ENCODE results near the gene RCN2. TPM values are rescaled to one million over a fixed set of nuclear protein-coding genes. Genes with fewer than 3 reads are reported as not detected.
A peak's percentile ranks its signal among the peaks of the same experiment; 100 is the strongest.

RCN2 gene
- total RNA-seq, 2 experiments from 2014 or later: 28.7 to 31.8 TPM

DNA sequence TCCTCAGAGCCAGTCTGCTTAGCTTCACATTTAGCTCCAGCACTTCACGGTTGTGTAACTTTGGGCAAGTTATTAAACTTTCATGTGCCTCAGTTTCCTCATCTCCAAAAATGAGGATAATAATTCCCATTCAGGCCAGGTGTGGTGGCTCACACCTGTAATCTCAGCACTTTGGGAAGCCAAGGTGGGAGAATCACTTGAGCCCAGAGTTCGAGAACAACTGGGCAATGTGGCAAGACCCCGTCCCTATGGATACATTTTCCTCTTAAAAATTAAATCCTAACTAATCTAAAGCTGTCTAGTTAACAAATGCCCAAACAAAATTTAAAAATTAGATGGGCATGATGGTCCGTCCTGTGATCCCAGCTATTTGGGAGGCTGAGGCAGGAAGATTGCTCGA lies 7.2 kb downstream of the RCN2 start:
- no peaks in the 10 kb centered on the region for H3K9me3 Mint-ChIP-seq (ENCODE audit: insufficient read depth)
- ATAC-seq: no peak
- no peak overlapping the region for H3K4me3 Mint-ChIP-seq
- H3K27me3 Mint-ChIP-seq (ENCODE audit: low read depth): no peaks in the 10 kb centered on the region
- no peak overlapping the region for H3K27ac Mint-ChIP-seq
- POLR2A ChIA-PET: interaction anchor here (1.0 kb wide), 1 partner anchor 9 kb away, joined by 3 read pairs; no protein-coding TSS in a partner anchor
- peaks cover 38% of the 10 kb centered on the region for H3K36me3 Mint-ChIP-seq (ENCODE audit: low read depth)
- no peak for DNase-seq
- CTCF ChIA-PET: interaction anchor here (1.1 to 2.0 kb wide), 2 partner anchors 85 to 605 kb away, joined by 4 to 5 read pairs; no protein-coding TSS in a partner anchor
- H3K4me1 Mint-ChIP-seq (ENCODE audit: low read depth): peaks cover 24% of the 10 kb centered on the region

DNA sequence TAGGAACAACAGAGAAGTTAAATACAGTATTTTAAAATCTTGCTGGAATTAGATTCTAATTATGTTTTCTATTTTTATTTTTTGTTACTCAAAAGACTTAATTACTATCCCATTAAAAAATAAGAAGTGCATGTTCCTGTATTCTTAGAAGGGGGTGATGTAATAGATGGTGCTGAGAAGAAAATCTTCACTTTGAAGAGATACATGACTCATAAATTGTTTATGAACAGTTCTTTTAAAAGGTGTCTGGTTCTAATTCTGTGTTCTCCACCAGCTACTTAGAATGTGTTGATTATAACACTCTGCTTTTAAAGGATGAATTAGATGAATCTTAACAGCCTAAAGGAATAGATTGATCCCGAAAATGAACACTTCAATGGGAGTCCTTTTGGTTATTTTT lies 8.2 kb downstream of the RCN2 start:
- Mint-ChIP-seq H3K4me3 (no peak overlapping the region), H3K27me3 (ENCODE audit: low read depth) (no peaks in the 10 kb centered on the region), H3K4me1 (ENCODE audit: low read depth) (peaks cover 23% of the 10 kb centered on the region), H3K36me3 (ENCODE audit: low read depth) (peaks cover 42% of the 10 kb centered on the region), H3K27ac (no peak overlapping the region), H3K9me3 (ENCODE audit: insufficient read depth) (no peaks in the 10 kb centered on the region)
- POLR2A ChIA-PET: interaction anchor here (1.0 kb wide), 1 partner anchor 8 kb away, joined by 3 read pairs; no protein-coding TSS in a partner anchor
- CTCF ChIA-PET: interaction anchor here (1.1 to 2.0 kb wide), 2 partner anchors 84 to 604 kb away, joined by 4 to 5 read pairs; no protein-coding TSS in a partner anchor
- DNase-seq: no peak
- no peak for ATAC-seq

DNA sequence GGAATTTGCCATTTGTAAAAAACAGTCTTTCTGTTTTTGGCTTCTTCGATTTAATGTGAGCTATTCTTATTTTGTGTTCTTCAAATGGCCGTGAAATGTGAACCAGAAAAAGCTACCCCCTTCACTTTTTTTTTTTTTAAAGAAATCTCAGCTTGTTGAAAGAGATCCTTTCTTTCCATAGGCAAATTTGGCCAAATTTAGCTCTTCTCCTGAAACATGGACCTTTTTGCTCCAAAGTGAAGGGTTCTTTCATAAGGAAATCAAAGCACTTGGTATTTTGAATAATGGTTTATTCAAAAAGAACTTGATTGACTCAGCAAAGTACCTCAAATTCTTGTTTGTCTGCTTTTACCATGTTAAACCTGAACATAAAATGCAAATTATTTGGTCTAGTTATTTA lies 10.1 kb downstream of the RCN2 start:
- no peak overlapping the region for H3K4me3 Mint-ChIP-seq
- H3K27ac Mint-ChIP-seq: no peak overlapping the region
- ATAC-seq (no peak), DNase-seq (no peak)
- CTCF ChIA-PET: interaction anchor here (0.7 to 2.6 kb wide), 12 partner anchors 9 to 757 kb away, joined by 3 to 21 read pairs (median 4); no protein-coding TSS in a partner anchor
- POLR2A ChIA-PET: interaction anchor here (0.6 to 1.2 kb wide), 2 partner anchors 80 to 480 kb away, joined by 3 to 4 read pairs; no protein-coding TSS in a partner anchor
- peaks cover 13% of the 10 kb centered on the region for H3K4me1 Mint-ChIP-seq (ENCODE audit: low read depth)
- no peaks in the 10 kb centered on the region for H3K9me3 Mint-ChIP-seq (ENCODE audit: insufficient read depth)
- H3K36me3 Mint-ChIP-seq (ENCODE audit: low read depth): peaks cover 40% of the 10 kb centered on the region
- H3K27me3 Mint-ChIP-seq (ENCODE audit: low read depth): no peaks in the 10 kb centered on the region

DNA sequence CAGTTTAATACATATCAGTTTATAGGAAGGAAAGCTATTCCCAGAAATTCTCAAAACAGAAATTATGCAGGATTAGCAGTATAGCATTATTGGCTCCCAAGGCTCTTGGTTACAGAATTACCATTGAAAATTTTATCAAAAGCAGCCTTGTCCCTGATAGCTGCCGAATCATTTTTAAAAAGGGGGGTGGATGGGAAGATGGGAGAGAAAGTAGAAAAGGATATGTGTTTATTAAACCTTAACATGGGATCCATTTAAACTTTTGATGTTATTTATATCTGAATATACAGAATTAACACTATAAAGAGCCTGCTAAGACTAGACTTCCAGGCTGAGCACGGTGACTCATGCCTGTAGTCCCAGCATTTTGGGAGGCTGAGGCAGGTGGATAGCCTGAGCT lies 10.8 kb downstream of the RCN2 start:
- Mint-ChIP-seq H3K4me3 (no peak overlapping the region), H3K27ac (no peak overlapping the region), H3K27me3 (ENCODE audit: low read depth) (no peaks in the 10 kb centered on the region), H3K4me1 (ENCODE audit: low read depth) (peaks cover 8% of the 10 kb centered on the region), H3K36me3 (ENCODE audit: low read depth) (peaks cover 41% of the 10 kb centered on the region), H3K9me3 (ENCODE audit: insufficient read depth) (no peaks in the 10 kb centered on the region)
- ATAC-seq (no peak), DNase-seq (no peak)
- CTCF ChIA-PET: interaction anchor here (0.8 to 2.6 kb wide), 8 partner anchors 9 to 758 kb away, joined by 3 to 21 read pairs (median 4); no protein-coding TSS in a partner anchor
- POLR2A ChIA-PET: interaction anchor here (1.2 kb wide), 1 partner anchor 479 kb away, joined by 4 read pairs; no protein-coding TSS in a partner anchor

DNA sequence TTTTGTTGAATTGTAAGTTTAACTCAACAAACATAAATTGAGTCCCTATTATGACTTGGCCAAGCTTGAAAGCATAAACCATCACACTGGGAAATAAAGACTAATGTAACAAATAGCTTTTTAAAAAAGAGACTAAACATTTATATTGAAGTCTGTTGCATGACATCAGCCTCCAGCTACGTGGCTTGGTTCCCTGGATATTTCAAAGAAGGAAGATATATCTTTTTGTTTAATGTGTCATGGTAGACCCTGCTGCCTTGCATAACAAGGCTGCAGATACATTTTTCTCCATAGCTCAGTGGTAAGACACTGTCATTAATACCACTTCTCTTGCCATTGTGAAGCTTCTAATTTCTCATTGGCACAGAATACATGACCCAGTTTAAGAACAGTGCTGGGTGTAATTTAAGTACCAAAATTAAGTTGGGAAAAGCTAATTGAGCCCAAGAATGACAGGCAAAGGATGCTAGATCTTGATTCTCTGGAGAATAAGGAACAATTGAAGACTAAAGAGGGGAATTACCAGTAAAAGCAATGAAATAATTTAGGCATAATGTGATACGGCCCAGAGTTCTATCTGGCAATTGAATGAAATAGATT lies 14.0 kb downstream of the RCN2 start:
- Mint-ChIP-seq H3K4me3 (no peak overlapping the region), H3K36me3 (ENCODE audit: low read depth) (peaks cover 51% of the 10 kb centered on the region), H3K4me1 (ENCODE audit: low read depth) (peaks cover 1% of the 10 kb centered on the region), H3K9me3 (ENCODE audit: insufficient read depth) (no peaks in the 10 kb centered on the region), H3K27me3 (ENCODE audit: low read depth) (no peaks in the 10 kb centered on the region), H3K27ac (no peak overlapping the region)
- DNase-seq (no peak), ATAC-seq (no peak)
- ChIA-PET POLR2A (no interaction called here), CTCF (interaction anchor here (0.8 to 5.1 kb wide), 5 partner anchors 11 to 85 kb away, joined by 4 to 21 read pairs (median 6); no protein-coding TSS in a partner anchor)

DNA sequence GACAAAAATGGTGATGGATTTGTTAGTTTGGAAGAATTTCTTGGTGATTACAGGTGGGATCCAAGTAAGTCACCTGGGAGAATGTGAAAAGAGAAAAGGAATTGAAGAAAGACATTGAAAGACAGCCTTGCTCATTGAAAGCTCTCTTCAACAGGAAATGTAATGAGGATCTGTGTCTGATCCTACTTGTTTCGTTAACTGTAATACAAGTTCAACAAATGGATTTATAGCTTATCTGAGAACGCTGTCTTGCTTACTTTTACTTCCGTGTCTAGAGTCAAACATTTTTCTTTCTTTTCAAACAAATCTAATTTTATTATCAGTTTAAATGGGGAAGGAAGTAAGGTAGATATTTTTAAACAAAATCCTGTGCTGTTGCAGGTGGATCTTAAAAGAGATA lies 15.9 kb downstream of the RCN2 start:
- H3K4me1 Mint-ChIP-seq (ENCODE audit: low read depth): peaks cover 15% of the 10 kb centered on the region
- ChIA-PET POLR2A (interaction anchor here (1.0 to 1.1 kb wide), 2 partner anchors 8 to 16 kb away, joined by 3 to 4 read pairs; partner anchors contain the start of gene RCN2), CTCF (interaction anchor here (1.0 to 5.1 kb wide), 5 partner anchors 14 to 76 kb away, joined by 3 to 21 read pairs (median 4); no protein-coding TSS in a partner anchor)
- H3K9me3 Mint-ChIP-seq (ENCODE audit: insufficient read depth): no peaks in the 10 kb centered on the region
- peaks cover 57% of the 10 kb centered on the region for H3K36me3 Mint-ChIP-seq (ENCODE audit: low read depth)
- DNase-seq (no peak), ATAC-seq (no peak)
- H3K4me3 Mint-ChIP-seq: no peak overlapping the region
- H3K27ac Mint-ChIP-seq: no peak overlapping the region
- H3K27me3 Mint-ChIP-seq (ENCODE audit: low read depth): no peaks in the 10 kb centered on the region

DNA sequence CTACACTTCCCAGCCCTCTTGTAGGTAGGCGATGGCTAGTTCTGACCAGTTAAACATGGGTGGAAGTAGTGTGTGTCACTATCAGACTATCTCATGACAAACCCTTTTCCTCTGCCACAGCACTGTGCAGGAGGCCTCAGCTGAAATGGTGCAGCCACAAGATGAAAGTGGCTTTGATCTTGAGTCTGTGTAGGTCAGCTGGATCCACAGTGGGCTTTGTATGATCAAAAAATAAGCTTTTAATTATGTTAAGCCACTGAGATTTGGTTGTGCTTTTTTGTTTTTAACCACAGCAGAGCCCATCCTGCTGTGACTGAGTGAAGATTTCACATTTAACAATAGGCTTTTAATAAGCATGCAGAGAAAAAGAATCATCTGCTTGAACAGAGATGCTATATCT lies 19.7 kb downstream of the RCN2 start:
- POLR2A ChIA-PET: interaction anchor here (0.7 kb wide), 1 partner anchor 47 kb away, joined by 3 read pairs; no protein-coding TSS in a partner anchor
- ATAC-seq (peak; percentile 79), DNase-seq (peak; percentile 34)
- Mint-ChIP-seq H3K27ac (peak overlapping the region; percentile 58), H3K9me3 (ENCODE audit: insufficient read depth) (no peaks in the 10 kb centered on the region), H3K4me3 (no peak overlapping the region), H3K36me3 (ENCODE audit: low read depth) (peaks cover 34% of the 10 kb centered on the region), H3K4me1 (ENCODE audit: low read depth) (peaks cover 15% of the 10 kb centered on the region), H3K27me3 (ENCODE audit: low read depth) (no peaks in the 10 kb centered on the region)
- CTCF ChIA-PET: interaction anchor here (1.3 to 1.6 kb wide), 2 partner anchors 9 to 23 kb away, joined by 3 to 4 read pairs; no protein-coding TSS in a partner anchor

DNA sequence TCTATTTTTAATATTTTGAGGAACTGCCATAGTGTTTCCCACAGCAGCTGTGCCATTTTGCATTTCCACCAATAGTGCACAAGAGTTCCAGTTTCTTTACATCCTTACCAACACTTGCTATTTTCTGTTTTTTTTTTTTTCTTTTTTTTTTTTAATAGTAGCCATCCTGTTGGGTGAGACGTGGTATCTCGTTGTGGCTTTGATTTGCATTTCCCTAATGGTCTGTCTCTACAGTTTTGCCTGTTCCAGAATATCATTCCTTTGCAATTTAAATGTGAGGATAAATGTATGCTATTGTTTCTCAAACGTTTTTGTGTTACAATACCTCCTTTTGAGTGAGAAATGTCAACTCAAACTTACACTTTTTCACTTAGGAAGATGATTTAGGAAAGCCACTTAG lies 22.4 kb downstream of the RCN2 start:
- Mint-ChIP-seq H3K4me3 (no peak overlapping the region), H3K4me1 (ENCODE audit: low read depth) (peaks cover 15% of the 10 kb centered on the region), H3K27ac (no peak overlapping the region), H3K27me3 (ENCODE audit: low read depth) (no peaks in the 10 kb centered on the region), H3K9me3 (ENCODE audit: insufficient read depth) (no peaks in the 10 kb centered on the region), H3K36me3 (ENCODE audit: low read depth) (peaks cover 18% of the 10 kb centered on the region)
- no peak for ATAC-seq
- DNase-seq: no peak
- POLR2A ChIA-PET: no interaction called here
- CTCF ChIA-PET: interaction anchor here (1.1 to 4.1 kb wide), 2 partner anchors 20 to 106 kb away, joined by 3 to 16 read pairs; no protein-coding TSS in a partner anchor

DNA sequence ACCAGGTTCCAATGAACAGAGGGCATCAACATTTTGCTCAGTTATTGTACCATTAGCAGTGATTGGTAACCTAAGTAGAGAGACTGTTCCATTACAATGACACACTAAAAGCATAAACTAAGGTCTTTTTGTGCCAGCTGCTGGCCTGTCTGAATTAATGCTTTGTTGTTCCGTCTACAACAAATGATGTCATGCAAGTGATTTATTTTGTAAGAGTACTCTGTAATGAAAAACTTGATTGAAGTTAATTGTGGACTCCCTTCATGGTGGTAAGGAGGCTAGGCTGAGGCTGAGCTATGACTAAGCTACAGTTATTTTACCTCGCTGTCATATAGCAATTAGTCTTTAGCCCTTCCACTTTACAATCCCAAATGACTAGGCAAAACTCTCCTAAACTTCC lies 23.2 kb downstream of the RCN2 start:
- ChIA-PET POLR2A (interaction anchor here (0.6 to 1.1 kb wide), 2 partner anchors 11 to 66 kb away, joined by 5 read pairs; no protein-coding TSS in a partner anchor), CTCF (interaction anchor here (1.1 to 4.1 kb wide), 4 partner anchors 8 to 106 kb away, joined by 3 to 16 read pairs (median 3); no protein-coding TSS in a partner anchor)
- DNase-seq (no peak), ATAC-seq (no peak)
- Mint-ChIP-seq H3K4me1 (ENCODE audit: low read depth) (peaks cover 15% of the 10 kb centered on the region), H3K4me3 (no peak overlapping the region), H3K27me3 (ENCODE audit: low read depth) (no peaks in the 10 kb centered on the region), H3K36me3 (ENCODE audit: low read depth) (peaks cover 14% of the 10 kb centered on the region), H3K27ac (no peak overlapping the region), H3K9me3 (ENCODE audit: insufficient read depth) (no peaks in the 10 kb centered on the region)

DNA sequence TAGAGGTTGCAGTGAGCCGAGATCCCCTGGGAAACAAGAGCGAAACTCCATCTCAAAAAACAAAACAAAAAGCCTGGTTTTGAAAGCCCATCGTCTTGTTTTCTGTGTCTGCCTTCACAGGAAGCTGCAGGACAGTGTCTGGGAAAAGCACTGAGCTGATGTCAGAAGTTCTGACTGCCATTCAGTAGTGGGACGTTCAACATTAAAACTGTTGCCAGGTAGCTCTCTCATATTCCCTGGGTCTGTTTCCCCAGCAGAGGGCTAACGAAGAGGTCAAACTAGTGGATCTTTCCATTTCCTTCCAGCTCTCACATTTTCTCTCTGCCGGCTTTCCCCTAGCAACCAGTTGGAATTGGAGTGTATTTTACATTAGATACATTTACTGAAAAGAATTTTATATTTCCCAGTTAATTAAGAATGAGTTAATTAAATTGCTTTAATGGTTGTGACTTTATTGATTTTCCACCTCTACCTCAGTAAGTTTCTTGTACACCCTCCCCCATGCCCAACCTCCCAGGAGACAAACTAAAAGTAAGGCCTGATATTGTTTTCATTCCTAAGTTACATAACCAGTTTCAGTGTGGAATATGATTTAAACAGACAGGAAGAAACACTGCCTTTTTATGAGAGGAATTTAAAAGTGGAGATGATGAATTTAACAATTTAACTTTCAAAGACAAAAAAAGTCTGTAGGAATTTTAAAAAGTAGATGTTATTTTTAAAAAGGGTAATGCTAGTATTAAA lies 29.9 kb downstream of the RCN2 start:
- no peak for ATAC-seq
- DNase-seq: no peak
- H3K27me3 Mint-ChIP-seq (ENCODE audit: low read depth): peaks cover 16% of the 10 kb centered on the region
- peaks cover 1% of the 10 kb centered on the region for H3K4me1 Mint-ChIP-seq (ENCODE audit: low read depth)
- no peak overlapping the region for H3K4me3 Mint-ChIP-seq
- H3K9me3 Mint-ChIP-seq (ENCODE audit: insufficient read depth): no peaks in the 10 kb centered on the region
- ChIA-PET CTCF (interaction anchor here (0.9 to 1.3 kb wide), 3 partner anchors 13 to 225 kb away, joined by 3 to 5 read pairs (median 3); no protein-coding TSS in a partner anchor), POLR2A (no interaction called here)
- no peaks in the 10 kb centered on the region for H3K36me3 Mint-ChIP-seq (ENCODE audit: low read depth)
- H3K27ac Mint-ChIP-seq: no peak overlapping the region

DNA sequence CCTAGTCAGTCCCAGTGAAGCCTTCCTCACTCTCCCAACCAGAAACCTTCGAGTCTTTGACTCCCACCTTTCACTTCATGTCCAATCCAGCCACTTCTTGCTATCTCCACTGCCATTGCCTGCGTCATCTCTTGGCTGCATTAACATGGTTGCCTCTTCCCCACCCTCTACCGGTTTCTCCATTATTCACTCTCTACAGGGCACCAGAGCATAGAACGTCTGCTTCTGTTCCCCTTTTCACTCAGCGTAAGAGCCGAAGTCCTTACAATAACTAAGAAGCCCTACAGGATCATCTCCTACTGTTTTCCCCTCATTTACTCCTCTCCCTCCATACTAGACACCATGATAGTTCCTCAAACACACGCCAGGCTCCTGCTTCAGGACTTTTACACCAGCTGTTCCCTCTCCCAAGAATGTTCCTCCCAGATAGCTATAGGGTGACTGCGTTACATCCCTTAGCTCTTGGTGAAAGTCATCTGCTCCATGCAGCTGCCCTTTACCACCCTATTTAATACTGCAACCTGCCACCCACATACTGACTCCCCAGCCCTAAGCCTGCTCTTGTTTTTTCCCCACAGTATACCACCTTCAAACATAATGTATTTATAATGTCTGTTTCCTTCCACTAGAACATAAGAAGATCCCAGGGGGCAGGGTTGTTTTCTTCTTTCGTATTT lies 30.9 kb downstream of the RCN2 start:
- ChIA-PET CTCF (interaction anchor here (0.7 to 1.1 kb wide), 2 partner anchors 21 to 224 kb away, joined by 4 to 5 read pairs; no protein-coding TSS in a partner anchor), POLR2A (no interaction called here)
- Mint-ChIP-seq H3K9me3 (ENCODE audit: insufficient read depth) (no peaks in the 10 kb centered on the region), H3K27me3 (ENCODE audit: low read depth) (peaks cover 16% of the 10 kb centered on the region), H3K4me1 (ENCODE audit: low read depth) (peaks cover 1% of the 10 kb centered on the region), H3K4me3 (no peak overlapping the region), H3K27ac (no peak overlapping the region), H3K36me3 (ENCODE audit: low read depth) (no peaks in the 10 kb centered on the region)
- DNase-seq (no peak), ATAC-seq (no peak)
